ENCODE data around the gene PRKACB. TPM values are rescaled to one million over a fixed set of nuclear protein-coding genes. Genes with fewer than 3 reads are reported as not detected.
"Not testable (repeated sequence)": the region's sequence is repeated elsewhere in the genome, so short reads cannot be mapped to it uniquely, and the experiment has no call there.

Gene PRKACB
- polyA plus RNA-seq (2011; rRNA removed) (25.2 and 33.4 TPM in 2 replicates), polyA minus RNA-seq (2011; rRNA and poly(A)+ RNA removed) (14.3 and 24.9 TPM in 2 replicates)

GRCh38 chr1:84143796-84144565 is at the start of gene PRKACB:
PRKACB (plus strand) TSS chr1:84144271; CDS start chr1:84144362, 91 bp downstream.
- no peaks in the 10 kb centered on the region for H3K27me3 ChIP-seq (ENCODE audit: control insufficient read depth, insufficient read depth, low read length)
- no peak for DNase-seq (ENCODE audit: low read depth, low spot score)
- H3K27ac ChIP-seq (ENCODE audit: low read depth, low read length) = no peak within 1 kb of the TSS
- no peaks in the 10 kb centered on the region for H3K9me3 ChIP-seq (ENCODE audit: control insufficient read depth, insufficient read depth, low read length)
- POLR2A ChIA-PET = no interaction called here
- CTCF ChIA-PET = interaction anchor here (0.5 to 12.7 kb wide), 14 partner anchors 9 to 800 kb away, joined by 3 to 226 read pairs (median 4); no protein-coding TSS in a partner anchor
- H3K4me3 ChIP-seq (ENCODE audit: low read depth, low read length) = no peak within 1 kb of the TSS
- TF ChIP-seq CTCF (IDR thresholded peaks at IDR 0.05; ENCODE audit: low read depth, low read length) = no peak

DNA sequence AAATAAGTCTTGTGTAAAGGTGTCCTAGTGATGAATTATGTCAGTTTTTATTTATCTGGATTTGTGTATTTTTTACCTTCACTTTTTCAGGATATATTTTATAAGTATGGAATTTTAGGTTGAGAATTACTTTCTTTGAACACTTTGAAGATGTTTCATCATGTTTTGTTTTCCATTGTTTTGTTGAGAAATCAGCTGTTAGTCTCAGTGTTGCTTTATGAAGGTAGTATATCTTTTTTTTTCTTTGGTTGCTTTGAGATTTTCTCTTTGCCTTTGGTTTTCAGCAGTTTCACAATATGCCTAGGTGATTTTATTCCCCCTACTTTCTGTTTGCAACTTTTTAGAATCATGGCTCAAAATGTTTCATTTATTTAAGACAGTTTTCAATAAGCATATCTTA is 48.8 kb upstream of the PRKACB start:
- no peak for TF ChIP-seq CTCF (IDR thresholded peaks at IDR 0.05; ENCODE audit: low read depth, low read length)
- CTCF ChIA-PET = no interaction called here
- DNase-seq (ENCODE audit: low read depth, low spot score) = no peak

GRCh38 chr1:84096176-84096575 is 47.9 kb upstream of the PRKACB start:
- TF ChIP-seq CTCF (IDR thresholded peaks at IDR 0.05; ENCODE audit: low read depth, low read length) = no peak
- no peak overlapping the region for H3K27ac ChIP-seq (ENCODE audit: low read depth, low read length)
- DNase-seq (ENCODE audit: low read depth, low spot score) = no peak
- H3K27me3 ChIP-seq (ENCODE audit: control insufficient read depth, insufficient read depth, low read length) = no peaks in the 10 kb centered on the region
- ChIA-PET CTCF (no interaction called here), POLR2A (no interaction called here)
- H3K9me3 ChIP-seq (ENCODE audit: control insufficient read depth, insufficient read depth, low read length) = no peaks in the 10 kb centered on the region
- H3K4me3 ChIP-seq (ENCODE audit: low read depth, low read length) = no peak overlapping the region

More for the DNA sequence above, 48.8 kb upstream of the PRKACB start:
- Histone ChIP-seq H3K9me3 (ENCODE audit: control insufficient read depth, insufficient read depth, low read length) (no peaks in the 10 kb centered on the region), H3K27me3 (ENCODE audit: control insufficient read depth, insufficient read depth, low read length) (no peaks in the 10 kb centered on the region), H3K27ac (ENCODE audit: low read depth, low read length) (no peak overlapping the region), H3K4me3 (ENCODE audit: low read depth, low read length) (no peak overlapping the region)
- POLR2A ChIA-PET = no interaction called here

GRCh38 chr1:84101204-84101603 is 42.9 kb upstream of the PRKACB start:
- H3K4me3 ChIP-seq (ENCODE audit: low read depth, low read length) = no peak overlapping the region
- ChIA-PET CTCF (no interaction called here), POLR2A (no interaction called here)
- TF ChIP-seq CTCF (IDR thresholded peaks at IDR 0.05; ENCODE audit: low read depth, low read length) = no peak
- no peaks in the 10 kb centered on the region for H3K27me3 ChIP-seq (ENCODE audit: control insufficient read depth, insufficient read depth, low read length)
- no peaks in the 10 kb centered on the region for H3K9me3 ChIP-seq (ENCODE audit: control insufficient read depth, insufficient read depth, low read length)
- DNase-seq (ENCODE audit: low read depth, low spot score) = no peak
- H3K27ac ChIP-seq (ENCODE audit: low read depth, low read length) = no peak overlapping the region

- no peak for TF ChIP-seq CTCF (IDR thresholded peaks at IDR 0.05; ENCODE audit: low read depth, low read length)
- CTCF ChIA-PET = no interaction called here
- H3K27ac ChIP-seq (ENCODE audit: low read depth, low read length) = no peak overlapping the region
- H3K27me3 ChIP-seq (ENCODE audit: control insufficient read depth, insufficient read depth, low read length) = no peaks in the 10 kb centered on the region
- POLR2A ChIA-PET = interaction anchor here (1.1 kb wide), 1 partner anchor 105 kb away, joined by 3 read pairs; the partner anchor contains the start of gene TTLL7
- no peak overlapping the region for H3K4me3 ChIP-seq (ENCODE audit: low read depth, low read length)
- peak; percentile 64 for DNase-seq (ENCODE audit: low read depth, low spot score)
- H3K9me3 ChIP-seq (ENCODE audit: control insufficient read depth, insufficient read depth, low read length) = no peaks in the 10 kb centered on the region
Observed at GRCh38 chr1:84103197-84103992, 40.7 kb upstream of the PRKACB start.

- H3K27ac ChIP-seq (ENCODE audit: low read depth, low read length) = not testable (repeated sequence)
- CTCF ChIA-PET = interaction anchor here (1.3 kb wide), 1 partner anchor 15 kb away, joined by 4 read pairs; no protein-coding TSS in a partner anchor
Observed at GRCh38 chr1:84107538-84107937, 36.5 kb upstream of the PRKACB start.

More at GRCh38 chr1:84107538-84107937, 36.5 kb upstream of the PRKACB start:
- not testable (repeated sequence) for H3K4me3 ChIP-seq (ENCODE audit: low read depth, low read length); H3K27me3 ChIP-seq (ENCODE audit: control insufficient read depth, insufficient read depth, low read length); H3K9me3 ChIP-seq (ENCODE audit: control insufficient read depth, insufficient read depth, low read length)
- peak; percentile 39 for DNase-seq (ENCODE audit: low read depth, low spot score)
- POLR2A ChIA-PET = interaction anchor here (0.7 to 1.0 kb wide), 2 partner anchors 27 to 29 kb away, joined by 3 read pairs; no protein-coding TSS in a partner anchor

Data from AG04450 (cell line).